DMS153 (cell line): Measurements from ENCODE around the gene SRSF1.

Source experiments
- DNase-seq: peaks from one replicate; lab custom pipeline; 2025; lab: John Stamatoyannopoulos, UW

SRSF1 gene

DNA sequence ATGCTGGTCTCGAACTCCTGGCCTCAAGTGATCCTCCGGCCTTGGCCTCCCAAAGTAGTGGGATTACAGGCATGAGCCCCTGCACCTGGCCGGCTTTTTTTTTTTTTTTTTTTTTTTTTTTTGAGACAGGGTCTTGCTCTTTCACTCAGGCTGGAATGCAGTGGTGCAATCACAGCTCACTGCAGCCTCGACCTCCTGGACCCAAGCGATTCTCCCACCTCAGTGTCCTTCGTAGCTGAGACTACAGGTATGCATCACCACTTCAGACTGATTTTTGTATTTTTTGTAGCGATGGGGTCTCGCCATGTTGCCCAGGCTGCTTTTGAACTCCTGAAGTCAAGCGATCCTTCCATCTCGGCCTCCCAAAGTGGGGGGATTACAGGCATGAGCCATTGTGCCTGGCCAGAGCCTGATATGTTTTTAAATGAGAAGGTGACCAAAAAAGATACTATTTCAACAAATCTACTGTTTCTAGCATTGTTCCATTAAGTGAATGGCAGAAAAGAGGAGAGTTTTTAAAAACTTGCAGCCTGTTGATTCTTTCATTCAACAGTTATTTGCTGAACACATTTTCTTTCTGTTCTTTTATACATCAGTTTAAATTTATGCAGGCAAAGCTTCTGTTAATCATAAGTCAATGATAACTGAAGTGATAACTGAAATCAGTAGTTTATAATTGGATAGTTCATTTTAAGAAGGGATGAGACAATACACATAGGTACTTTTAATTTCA lies 3.2 kb upstream of the SRSF1 start:
- no peak for DNase-seq

DNA sequence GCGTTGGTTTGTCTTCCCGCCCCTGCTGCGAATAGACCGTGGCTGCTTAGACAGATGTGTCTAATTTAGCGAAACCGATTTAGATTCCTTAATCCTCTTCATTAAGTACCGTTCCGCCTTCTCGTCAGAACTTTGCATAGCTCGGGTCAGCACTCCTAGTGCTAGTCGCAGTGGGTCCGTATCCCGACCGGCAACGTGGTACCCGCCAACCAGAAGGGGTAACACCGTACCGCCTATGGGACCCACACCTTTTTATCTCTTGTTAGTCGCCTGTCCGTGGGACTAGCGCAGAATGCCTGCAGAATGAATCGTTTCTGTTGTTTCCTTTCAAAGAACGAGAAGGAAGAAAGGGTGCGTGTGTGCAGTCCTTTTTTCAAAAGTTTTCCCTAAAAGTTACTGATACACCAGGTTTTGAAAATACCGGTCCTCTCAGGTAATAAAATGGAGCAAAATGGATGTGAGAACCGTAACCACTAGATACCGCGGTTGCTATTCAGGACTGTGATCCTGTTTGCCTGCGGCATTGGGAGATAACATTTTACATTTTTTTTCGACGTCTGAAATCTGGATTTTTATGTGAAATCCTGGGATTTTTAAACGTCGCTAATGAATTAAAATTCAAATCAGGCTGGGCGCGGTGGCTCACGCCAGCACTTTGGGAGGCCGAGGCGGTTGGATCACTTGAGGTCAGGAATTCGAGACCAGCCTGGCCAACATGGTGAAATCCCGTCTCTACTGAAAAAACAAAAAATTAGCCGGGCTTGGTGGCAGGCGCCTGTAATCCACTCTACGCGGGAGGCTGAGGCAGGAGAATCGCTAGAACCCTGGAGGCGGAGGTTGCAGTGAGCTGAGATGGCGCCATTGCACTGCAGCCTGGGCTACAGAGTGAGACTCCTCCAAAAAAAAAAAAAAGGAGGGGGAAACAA lies 998 bp upstream of the SRSF1 start:
- DNase-seq = no peak

DNA sequence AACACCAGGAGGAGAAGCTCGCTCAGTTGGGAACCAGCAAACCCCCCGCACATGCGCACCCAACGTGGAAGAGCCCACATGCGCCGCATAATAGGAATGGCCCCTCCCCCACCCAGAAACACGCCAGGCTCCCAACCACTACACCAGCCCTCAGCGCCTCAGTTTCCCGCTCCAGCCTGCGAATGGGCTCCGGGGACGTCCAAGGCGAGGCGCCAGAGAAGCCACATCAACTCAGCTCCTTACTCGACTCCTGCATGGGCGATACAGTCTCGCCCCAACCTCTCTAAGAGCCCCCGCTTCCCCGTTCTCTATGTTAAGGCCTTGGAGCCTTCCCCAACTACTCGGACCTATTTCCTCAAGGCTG lies 504 bp downstream of the SRSF1 start:
- peak; percentile 38 for DNase-seq

DNA sequence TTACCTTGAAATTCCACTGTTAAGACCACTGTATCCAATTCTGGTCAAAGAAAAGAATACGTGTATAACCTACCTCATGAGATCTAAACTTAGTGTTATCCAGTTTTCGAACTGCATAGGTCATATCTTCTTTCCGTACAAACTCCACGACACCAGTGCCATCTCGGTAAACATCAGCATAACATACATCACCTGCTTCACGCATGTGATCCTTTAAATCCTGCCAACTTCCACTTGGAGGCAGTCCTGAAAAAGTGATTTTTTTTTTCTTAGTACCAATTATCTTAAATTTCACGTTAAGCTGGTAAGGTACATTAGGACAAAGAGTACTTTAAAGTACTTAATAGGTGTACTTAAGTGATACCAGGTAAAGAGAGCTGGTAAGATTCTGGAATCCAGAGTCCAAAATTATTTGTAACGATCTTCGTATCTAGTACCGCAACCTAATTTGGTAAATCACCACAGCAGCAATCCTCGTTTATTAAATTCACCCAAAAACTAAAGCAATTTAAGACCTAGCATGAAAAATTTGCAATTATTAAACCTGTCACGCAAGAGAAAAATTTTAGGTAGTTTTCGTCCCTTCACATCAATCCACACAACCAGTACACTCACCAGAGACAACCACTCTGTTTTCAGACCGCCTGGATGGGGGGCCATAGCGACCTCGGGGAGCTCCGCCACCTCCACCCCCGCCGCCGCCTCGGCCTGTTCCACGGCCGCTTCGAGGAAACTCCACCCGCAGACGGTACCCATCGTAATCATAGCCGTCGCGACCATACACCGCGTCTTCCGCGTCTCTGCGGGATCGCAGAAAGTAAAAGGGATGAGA lies 1.1 kb downstream of the SRSF1 start:
- no peak for DNase-seq

DNA sequence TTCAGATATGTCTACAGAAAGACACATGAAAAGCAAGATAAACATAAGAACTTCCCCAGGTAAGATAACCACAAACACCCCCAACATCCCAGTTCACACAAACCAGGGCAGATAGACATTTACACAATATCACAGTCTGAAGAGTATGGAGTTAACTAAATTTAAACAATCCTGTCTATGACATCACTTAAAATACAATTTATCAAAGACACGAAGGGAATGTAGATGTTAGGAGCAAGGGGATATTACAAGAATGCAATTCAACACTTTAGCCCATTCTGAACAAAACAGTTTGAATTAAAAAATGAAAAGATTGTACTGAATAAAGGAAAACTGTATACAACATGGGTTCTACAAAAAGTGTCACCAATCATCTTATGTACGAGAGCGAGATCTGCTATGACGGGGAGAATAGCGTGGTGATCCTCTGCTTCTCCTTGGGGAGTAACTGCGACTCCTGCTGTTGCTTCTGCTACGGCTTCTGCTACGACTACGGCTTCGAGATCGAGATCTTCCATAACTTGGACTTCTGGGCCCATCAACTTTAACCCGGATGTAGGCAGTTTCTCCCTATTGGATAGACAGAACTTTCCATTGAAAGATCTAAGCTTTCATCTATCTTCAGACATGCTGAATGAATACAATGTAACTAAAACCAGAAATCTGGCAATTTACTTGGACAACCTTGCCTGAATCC lies 1.9 kb downstream of the SRSF1 start:
- DNase-seq = no peak

DNA sequence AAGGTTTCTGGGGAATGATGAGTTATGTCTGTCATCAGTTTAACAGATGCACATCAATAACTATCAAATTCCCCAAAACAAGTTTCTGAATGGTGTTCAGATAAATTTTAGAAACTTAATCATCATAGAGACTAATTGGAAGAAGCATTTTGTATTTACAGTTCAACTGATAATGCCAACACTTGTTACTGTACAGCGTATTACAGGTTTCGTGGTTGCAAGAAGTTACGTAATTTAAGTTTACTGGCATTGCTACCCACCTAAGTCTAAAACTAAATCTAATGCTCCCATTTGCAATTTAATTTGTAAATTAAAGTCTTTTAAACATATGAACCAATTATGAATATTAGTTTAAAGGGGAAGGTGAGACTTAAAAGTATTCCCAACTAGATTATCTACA lies 3.0 kb downstream of the SRSF1 start:
- DNase-seq = no peak

DNA sequence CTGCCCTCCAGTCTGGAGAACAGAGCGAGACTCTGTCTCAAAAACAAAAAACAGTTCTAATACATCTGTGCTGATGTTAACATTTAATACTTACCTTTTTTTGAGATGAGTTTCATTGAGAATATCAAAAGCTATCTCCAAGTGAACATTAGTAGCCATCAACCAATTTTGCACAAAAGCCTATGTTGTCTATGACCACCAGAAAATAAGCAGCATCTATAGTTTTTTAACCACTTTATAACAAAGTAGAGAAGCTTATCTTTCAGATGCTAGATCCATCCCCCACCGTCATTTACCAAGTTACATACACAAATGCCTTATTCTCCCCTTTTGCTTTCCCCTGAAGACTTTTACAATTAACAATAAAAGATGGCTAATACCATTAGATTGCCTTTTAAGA lies 4.1 kb downstream of the SRSF1 start:
- no peak for DNase-seq

DNA sequence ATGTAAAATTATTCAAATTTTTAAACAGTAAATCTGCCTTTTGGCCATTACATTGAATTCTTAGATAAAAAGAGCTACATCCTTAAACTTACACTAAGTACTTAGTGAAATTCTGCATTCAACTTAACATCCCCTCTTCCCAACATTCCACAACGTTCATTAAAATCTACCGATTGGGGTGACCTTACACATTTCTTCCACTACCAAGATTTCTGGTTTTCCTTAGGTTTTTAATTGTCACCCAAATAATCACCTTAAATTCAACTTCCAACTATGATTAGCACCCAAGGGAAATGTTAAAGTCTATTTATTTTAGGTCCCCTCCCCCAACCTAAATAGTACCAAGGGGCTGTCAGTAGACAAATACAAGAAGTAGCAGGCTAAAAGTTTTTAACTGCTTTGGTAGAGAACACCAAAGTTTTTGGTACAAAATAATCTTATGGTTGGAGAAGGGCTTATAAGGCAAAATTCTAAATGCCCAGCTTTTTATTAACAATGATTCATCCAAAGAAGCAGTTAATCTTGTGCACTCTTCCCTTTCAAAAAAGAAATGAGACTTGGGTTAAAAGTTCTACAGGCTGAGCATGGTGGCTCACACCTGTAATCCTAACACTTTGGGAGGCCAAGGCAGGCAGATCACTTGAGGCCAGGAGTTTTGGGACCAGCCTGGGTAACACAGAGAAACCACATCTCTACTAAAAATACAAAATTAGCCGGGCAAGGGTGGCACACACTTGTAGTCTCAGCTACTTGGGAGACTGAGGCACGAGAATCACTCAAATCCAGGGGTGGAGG lies 4.7 kb downstream of the SRSF1 start:
- no peak for DNase-seq

DNA sequence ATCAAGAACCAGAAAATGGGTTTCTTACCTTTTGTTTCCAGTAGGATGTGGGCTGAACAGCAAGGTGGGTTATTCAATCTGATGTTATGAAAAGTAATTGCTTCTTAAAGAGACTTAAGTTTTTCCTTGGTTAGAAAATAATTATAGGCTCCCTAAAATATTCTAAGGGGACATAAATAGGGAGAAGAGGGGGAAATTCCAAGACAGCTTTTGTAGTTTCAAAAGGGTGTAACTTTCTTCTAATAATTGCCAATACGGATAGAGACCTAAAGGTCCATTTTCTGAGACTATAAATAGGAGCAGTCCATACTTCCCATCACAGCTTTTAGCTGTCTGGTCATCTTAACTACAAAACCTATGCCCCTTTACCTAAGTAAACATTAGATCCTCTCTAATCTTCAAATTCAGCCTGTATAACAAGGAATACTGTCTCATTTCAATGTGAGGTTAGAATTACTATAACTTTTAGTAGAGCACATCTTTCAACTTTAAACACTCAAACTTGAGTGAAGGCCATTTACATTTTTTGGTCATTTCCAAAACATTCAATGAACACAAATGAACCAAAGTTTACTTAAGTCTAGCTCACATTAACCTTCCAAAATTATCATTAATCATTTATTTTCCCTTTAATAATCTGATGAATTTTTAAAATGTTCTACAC lies 5.5 kb downstream of the SRSF1 start:
- DNase-seq = no peak

DNA sequence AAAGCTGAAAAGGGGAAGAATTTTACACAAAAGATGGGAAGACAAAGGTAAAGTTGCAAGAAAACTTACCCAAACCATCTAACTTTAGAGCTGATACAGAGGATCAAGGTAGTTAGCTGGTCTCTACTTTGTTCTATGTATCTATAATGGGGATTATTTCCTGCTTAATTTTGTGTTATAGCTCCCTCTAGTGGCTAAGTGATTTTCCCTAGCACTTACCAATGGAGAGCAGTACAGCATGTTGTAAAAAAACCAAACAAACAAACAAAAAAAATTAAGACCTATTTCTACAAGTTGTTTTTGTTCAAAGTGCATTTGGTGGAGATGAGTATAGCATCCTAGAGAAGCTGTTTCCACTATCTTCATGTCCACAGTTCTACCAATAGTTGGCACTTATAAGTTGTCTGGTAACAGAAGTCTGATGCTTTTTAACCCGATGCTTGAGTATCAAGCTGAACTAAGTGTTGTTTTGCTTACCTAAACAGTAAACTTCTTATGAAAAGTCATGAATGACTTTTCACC lies 7.5 kb downstream of the SRSF1 start:
- DNase-seq = peak; percentile 53

DNA sequence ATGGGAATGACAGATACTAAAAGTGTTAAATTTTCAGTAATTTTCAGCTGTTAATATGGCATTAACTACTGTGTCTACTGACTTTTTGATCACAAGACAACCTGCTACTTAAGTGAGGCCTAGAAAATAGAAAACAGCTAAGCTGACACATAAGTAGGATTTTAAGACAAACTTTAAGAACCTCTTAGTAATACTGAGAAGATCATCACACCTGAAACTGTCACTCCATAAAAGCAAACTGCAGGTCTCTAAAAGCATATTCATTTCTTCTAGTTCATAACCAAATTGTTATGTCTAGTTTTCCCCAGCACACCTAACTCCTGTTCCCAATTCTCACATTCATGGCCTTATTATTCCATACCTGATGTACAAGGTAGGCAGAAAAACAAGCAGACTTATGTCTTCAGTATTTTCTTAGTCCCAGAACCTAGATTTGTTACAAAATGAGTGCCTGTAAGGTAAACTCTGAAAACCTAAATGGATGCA lies 8.0 kb downstream of the SRSF1 start:
- DNase-seq = no peak

DNA sequence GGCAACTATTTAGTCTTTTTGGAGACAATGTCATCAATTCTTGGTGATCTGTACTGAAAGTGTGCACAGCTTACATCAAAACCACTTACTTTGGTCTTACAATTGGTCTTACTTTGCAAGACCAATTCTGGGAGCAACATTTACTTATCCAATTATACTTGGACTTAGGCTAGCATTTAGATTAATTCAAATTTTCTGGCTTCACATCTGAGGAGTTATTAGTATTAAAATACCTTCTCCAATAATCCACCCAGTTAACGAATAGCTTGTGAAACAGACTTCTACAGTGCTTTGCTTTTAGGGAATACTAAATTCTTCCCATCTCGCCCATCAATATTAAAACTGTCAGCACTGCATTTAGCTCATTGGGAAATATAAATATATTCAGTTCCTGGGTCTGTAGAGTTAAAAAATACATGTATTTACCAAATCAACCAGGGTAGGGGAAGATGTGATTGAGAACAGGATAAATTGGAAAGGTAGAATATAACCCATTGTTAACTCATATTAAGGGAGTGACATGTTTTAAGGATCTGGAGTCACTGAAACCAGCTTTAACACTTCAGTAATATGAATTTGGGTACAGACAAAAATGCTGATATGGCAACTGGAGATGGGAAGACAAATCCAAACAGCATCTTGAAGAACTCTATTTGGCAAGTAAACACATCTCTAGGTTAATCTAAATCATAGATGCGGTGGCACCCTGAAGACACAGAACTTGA lies 9.8 kb downstream of the SRSF1 start:
- DNase-seq = no peak

DNA sequence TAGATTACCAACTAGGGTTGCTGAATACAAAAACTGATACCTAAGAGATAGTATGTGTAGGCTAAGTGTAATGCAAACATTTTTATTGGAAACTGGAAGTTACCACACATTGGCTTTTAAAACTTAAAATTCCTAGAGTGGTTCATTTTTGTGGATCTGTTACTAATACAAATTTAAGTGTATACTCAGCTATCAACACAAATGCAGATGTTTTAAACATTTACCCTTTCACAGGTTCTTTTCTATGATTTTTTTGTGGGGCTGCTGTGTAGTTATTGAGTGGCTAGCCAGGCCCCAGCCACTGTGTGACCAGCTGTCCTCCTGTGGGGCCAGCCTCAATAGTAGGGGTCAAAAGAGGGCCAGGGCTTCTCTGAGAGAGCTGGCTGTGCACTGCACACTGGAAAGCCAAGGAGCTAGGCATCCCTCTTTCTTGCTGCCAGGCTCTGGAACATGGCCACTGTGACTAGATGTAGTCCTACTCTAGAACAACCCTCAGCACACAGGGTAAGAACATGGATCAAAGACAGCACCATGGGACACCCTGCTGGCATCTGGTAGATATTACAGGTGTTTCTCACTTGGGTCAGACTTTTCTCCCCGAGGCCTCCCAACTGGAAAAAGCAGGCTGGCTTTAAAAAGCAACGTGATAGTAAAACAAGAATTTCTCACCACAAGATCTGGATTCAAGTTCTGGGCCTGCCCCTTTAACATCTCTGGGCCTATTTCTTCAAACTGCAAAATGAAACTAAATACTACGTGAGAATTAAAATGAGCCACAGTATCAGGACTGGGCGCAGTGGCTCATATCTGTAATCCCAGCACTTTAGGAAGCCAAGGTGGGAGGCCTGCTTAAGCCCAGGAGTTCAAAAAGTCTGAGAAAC lies 11.7 kb downstream of the SRSF1 start:
- peak; percentile 57 for DNase-seq

DNA sequence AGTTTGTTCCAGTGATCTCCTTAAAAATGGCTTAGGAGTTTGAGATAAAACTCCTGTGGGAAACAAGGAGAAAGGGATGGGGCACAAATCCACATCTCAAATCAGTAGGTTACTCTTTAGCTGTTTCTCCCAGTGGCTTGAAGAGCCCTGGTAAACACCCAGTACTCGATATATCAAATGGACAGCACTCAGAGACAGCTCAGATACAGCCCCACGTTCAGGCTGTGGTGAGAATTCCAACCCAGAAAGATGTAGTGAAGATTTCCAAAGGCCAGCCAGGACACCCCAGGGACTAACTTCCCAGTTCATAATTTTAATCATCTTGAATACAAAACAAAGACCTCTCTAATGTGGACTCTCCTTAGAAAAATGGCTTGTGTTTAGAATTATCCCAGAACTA lies 12.6 kb downstream of the SRSF1 start:
- peak; percentile 25 for DNase-seq

DNA sequence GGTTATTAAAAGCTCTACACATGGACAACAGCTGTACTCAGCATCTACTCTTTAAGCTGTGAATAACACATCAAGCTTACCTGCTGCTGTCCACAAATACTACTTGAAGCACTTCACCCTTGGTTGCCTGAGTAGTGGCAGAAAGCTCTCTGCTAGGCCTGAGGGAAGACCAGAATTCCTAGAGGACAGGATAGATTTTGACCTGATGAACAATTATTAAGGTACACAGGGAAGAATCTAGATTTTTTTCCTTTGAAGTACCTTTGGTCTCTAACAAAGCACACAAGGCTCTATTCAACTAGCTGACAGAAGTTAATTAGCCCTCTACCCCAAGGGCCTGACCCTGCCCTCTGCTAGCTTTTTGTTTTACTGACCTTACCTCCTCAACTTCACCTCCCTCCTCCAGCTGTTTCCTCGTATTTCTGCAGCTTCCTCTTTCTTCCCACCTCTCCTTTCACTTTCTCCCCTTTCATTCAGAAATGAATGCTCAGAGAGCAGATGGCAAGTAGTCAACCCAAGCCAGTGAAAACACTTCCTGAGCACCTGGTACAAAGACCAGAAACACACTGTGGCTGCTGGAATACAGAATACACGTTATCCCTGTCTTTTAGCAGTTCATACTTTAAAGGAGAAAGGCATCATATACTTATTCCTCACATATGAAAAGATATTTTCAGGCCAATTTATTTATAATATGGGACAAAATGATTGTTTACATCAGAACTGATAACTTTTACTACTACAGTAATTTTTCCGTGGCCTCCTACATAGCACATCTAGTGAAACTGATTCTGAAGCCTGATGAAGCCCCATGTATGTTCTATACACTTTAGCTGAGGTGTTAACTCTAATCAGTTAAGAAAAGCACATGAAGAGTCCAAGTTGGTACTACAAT lies 13.3 kb downstream of the SRSF1 start:
- peak; percentile 60 for DNase-seq

DNA sequence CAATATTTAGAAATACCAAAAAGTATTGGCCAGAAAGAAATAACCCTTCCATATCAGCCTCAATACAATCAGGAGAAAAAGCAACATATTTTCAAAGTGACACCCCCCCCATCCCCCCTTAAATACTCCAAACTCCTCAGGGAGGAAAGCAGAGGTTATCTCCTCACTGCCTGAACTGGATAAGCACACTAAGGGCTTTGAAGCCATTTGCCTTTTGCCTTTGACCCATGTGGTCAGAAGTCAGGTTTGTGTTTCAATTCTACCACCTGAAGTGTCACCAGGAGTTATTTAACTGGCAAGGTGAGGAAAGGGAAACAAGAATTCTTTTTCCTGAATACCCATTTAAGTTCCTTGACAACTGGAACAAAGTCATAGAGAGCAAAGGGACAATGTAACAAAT lies 15.5 kb downstream of the SRSF1 start:
- no peak for DNase-seq

DNA sequence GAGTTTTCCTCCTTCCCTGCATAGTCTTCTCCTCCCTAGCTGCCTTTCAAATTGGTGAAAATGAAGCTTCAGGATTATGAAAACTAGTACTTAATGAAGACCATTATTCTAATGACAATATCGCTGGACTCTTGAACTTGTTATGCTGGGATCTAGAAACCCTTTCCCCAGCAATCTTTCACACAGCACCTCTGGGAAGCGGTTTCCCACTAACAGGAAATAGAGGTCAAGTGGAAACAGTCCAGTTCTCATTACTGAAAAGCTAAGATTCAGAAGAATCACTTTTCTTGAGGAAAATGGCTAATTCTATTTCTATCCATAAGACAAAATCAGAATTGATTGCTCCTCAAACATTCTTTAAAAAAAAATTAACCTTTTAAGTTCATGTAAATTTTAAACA lies 17.0 kb downstream of the SRSF1 start:
- DNase-seq = no peak
